Neural crest cell (in vitro differentiated cells): ENCODE data around the gene ADAMTSL1. TPM values are rescaled to one million over a fixed set of nuclear protein-coding genes. Genes with fewer than 3 reads are reported as not detected.

Experiments used
- DNase-seq: peaks from one replicate; pipeline ENCODE4 v3.0.0; 2021; ENCODE audit warnings: low read depth, mixed read lengths, low spot score
- H3K27ac Mint-ChIP-seq: one replicate; pipeline ENCODE4 v1.8.0; 2021; ENCODE audit warnings: mild to moderate bottlenecking, mixed read lengths; ENCODE audit not compliant: unreplicated experiment
- H3K27me3 Mint-ChIP-seq: 2 replicates; pipeline ENCODE4 v1.8.0; 2021; ENCODE audit warnings: low read depth, mild to moderate bottlenecking, mixed read lengths
- H3K36me3 Mint-ChIP-seq: 2 replicates; pipeline ENCODE4 v1.8.0; 2021; ENCODE audit warnings: low read depth, mild to moderate bottlenecking, mixed read lengths
- H3K4me1 Mint-ChIP-seq: 2 replicates; pipeline ENCODE4 v1.8.0; 2021; ENCODE audit warnings: mixed read lengths
- H3K4me3 Mint-ChIP-seq: one replicate; pipeline ENCODE4 v1.8.0; 2021; ENCODE audit warnings: mild to moderate bottlenecking, mixed read lengths
- H3K9me3 Mint-ChIP-seq: 2 replicates; pipeline ENCODE4 v1.8.0; 2021; ENCODE audit warnings: mixed read lengths
- total RNA-seq: library from RNA; stranded (reverse); gene quantifications from 2 replicates; pipeline ENCODE4 v1.2.1, GENCODE V29; 2021
- TF ChIP-seq, protein P1 (sequence below): fragments of 200-600 bp; sonication (generic); conservative IDR thresholded peaks from 2 replicates; pipeline ENCODE4 v1.5.0; 2021; ENCODE audit warnings: antibody characterized with exemption, mild to moderate bottlenecking

ADAMTSL1 gene
- total RNA-seq, 1 donor from 2014 or later: 2.3 TPM

DNA sequence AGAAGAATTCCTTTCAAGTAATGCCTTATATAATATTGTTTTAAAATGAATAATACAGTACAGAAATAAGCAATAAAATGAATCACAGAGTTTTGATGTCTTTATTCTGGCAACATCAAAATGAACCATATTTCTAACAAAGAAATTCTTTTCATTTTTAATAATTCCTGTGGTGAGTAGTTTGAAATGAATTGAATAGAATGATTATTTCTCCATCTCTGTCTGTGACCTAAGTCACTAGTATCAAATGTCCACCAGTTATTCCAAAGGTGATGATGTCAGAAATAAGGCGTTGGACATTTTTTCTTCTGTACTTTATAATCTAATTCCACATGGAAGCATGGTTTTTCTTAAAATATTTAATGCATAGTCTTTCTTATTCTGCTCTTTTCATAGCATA lies 106.2 kb downstream of the ADAMTSL1 start:
- DNase-seq: no peak
- H3K27ac Mint-ChIP-seq: no peak overlapping the region
- no peaks in the 10 kb centered on the region for H3K4me1 Mint-ChIP-seq
- H3K27me3 Mint-ChIP-seq: no peaks in the 10 kb centered on the region
- no peak overlapping the region for H3K4me3 Mint-ChIP-seq
- TF ChIP-seq, protein P1, sequence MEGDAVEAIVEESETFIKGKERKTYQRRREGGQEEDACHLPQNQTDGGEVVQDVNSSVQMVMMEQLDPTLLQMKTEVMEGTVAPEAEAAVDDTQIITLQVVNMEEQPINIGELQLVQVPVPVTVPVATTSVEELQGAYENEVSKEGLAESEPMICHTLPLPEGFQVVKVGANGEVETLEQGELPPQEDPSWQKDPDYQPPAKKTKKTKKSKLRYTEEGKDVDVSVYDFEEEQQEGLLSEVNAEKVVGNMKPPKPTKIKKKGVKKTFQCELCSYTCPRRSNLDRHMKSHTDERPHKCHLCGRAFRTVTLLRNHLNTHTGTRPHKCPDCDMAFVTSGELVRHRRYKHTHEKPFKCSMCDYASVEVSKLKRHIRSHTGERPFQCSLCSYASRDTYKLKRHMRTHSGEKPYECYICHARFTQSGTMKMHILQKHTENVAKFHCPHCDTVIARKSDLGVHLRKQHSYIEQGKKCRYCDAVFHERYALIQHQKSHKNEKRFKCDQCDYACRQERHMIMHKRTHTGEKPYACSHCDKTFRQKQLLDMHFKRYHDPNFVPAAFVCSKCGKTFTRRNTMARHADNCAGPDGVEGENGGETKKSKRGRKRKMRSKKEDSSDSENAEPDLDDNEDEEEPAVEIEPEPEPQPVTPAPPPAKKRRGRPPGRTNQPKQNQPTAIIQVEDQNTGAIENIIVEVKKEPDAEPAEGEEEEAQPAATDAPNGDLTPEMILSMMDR: no peak
- H3K36me3 Mint-ChIP-seq: no peaks in the 10 kb centered on the region
- H3K9me3 Mint-ChIP-seq: no peaks in the 10 kb centered on the region

DNA sequence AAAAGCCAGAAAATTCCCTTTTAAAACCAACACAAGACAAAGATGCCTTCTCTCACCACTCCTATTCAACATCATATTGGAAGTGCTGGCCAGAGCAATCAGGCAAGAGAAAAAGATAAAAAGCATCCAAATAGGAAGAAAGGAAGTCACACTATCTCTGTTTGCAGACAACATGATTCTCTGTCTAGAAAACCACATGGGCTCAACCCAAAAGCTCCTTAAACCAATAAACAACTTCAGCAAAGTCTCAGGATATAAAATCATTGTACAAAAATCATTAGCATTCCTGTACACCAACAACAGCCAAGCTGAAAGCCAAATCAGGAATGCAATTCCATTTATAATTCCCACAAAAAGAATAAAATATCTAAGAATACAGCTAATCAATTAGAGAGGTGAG lies 112.0 kb downstream of the ADAMTSL1 start:
- DNase-seq: no peak
- H3K36me3 Mint-ChIP-seq: peaks cover 3% of the 10 kb centered on the region
- H3K27me3 Mint-ChIP-seq: no peaks in the 10 kb centered on the region
- no peaks in the 10 kb centered on the region for H3K4me1 Mint-ChIP-seq
- peaks cover 9% of the 10 kb centered on the region for H3K9me3 Mint-ChIP-seq
- no peak overlapping the region for H3K27ac Mint-ChIP-seq
- TF ChIP-seq, protein P1: no peak
- H3K4me3 Mint-ChIP-seq: no peak overlapping the region

DNA sequence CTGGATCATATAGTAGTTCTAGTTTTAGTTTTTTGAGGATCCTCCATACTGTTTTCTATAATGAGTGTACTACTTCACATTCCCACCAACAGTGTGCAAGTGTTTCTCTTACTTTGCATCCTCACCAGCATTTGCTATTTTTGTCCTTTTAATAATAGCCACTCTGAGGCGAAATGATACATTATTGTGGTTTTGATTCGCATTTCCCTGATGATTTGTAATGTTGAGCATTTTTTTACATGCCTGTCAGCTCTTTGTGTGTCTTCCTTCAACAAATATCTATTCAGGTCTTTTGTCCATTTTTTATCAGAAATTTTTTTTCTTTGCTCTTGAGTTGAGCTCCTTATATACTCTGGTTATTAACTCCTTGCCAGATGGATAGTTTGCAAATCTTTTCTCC lies 114.0 kb downstream of the ADAMTSL1 start:
- no peaks in the 10 kb centered on the region for H3K4me1 Mint-ChIP-seq
- H3K4me3 Mint-ChIP-seq: no peak overlapping the region
- H3K36me3 Mint-ChIP-seq: peaks cover 3% of the 10 kb centered on the region
- no peak for DNase-seq
- H3K27me3 Mint-ChIP-seq: no peaks in the 10 kb centered on the region
- peaks cover 18% of the 10 kb centered on the region for H3K9me3 Mint-ChIP-seq
- TF ChIP-seq, protein P1: no peak
- H3K27ac Mint-ChIP-seq: no peak overlapping the region

DNA sequence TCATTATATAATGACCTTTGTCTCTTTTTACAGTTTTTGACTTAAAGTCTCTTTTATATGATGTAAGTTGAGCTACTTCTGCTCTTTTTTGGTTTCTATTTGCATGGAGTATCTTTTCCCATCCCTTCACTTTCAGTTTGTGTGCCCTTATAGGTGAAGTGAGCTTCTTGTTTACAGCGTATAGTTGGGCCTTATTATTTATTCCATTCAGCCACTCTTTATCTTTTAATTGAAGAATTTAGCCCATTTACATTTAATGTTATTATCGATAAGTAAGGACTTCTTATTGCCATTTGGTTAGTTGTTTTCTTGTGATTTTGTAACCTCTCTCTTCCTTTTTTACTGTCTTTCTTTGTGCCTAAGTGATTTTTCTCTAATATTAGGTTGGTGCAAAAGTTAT lies 117.3 kb downstream of the ADAMTSL1 start:
- peaks cover 30% of the 10 kb centered on the region for H3K9me3 Mint-ChIP-seq
- TF ChIP-seq, protein P1: no peak
- no peaks in the 10 kb centered on the region for H3K27me3 Mint-ChIP-seq
- H3K4me1 Mint-ChIP-seq: no peaks in the 10 kb centered on the region
- no peak overlapping the region for H3K4me3 Mint-ChIP-seq
- H3K36me3 Mint-ChIP-seq: peaks cover 9% of the 10 kb centered on the region
- no peak overlapping the region for H3K27ac Mint-ChIP-seq
- no peak for DNase-seq

DNA sequence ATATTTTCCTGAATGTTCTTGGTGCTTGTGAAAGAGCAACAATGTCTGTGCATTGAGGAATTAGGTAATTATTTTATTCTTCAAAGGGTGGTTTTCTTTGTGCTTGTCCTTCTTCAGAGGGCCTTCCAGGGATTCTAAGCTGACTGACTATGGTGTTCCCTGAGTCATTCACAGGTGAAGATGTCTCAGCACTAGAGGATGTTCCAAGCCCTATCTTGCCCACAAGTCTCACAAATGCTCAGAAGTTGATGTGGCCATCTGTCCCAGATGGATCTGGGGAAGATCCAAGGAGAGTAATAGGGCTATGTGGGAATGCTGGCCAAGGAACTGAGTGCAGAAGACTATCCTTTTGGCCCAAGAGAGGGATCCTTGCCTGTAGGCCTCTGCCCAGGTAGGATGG lies 120.9 kb downstream of the ADAMTSL1 start:
- no peak overlapping the region for H3K4me3 Mint-ChIP-seq
- H3K27me3 Mint-ChIP-seq: no peaks in the 10 kb centered on the region
- no peaks in the 10 kb centered on the region for H3K4me1 Mint-ChIP-seq
- TF ChIP-seq, protein P1: no peak
- H3K9me3 Mint-ChIP-seq: peaks cover 24% of the 10 kb centered on the region
- H3K36me3 Mint-ChIP-seq: peaks cover 8% of the 10 kb centered on the region
- DNase-seq: no peak
- H3K27ac Mint-ChIP-seq: no peak overlapping the region

DNA sequence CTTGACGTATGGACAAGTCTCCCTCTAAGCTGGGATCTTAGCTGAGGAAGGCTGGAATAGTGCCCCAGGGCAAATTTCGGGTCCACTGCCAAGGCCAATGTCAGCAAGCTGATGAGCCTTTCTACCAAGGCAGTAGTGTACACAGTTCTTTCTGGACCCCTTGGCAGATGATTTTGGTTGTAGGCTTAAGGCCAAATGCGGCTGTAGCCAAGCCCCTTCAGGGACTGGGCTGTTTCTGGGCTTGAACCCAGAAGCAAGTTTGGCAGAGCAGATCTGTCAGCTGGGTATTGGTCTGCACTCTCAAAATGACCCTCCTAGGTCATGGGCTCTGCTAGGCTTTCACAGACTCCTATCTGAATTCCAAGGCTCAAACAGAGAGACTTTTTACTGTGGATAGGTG lies 121.6 kb downstream of the ADAMTSL1 start:
- Mint-ChIP-seq H3K9me3 (peaks cover 22% of the 10 kb centered on the region), H3K4me1 (no peaks in the 10 kb centered on the region), H3K4me3 (no peak overlapping the region)

More for the DNA sequence above, 121.6 kb downstream of the ADAMTSL1 start:
- Mint-ChIP-seq H3K27ac (no peak overlapping the region), H3K27me3 (no peaks in the 10 kb centered on the region), H3K36me3 (peaks cover 6% of the 10 kb centered on the region)
- TF ChIP-seq, protein P1: no peak
- no peak for DNase-seq
